Activated T-helper 2 cell treated with anti-CD3 and anti-CD28 coated beads, Interferon-gamma antibody, Interleukin-2, Interleukin-4, amounts not matched to agents 10 μg/mL and 5 μg/mL and 100 μg/mL, durations not matched to agents 14 hours and 24 hours and 36 hours (primary cell): ENCODE results near the gene MBLAC1. TPM values are rescaled to one million over a fixed set of nuclear protein-coding genes. Genes with fewer than 3 reads are reported as not detected.
A peak's percentile ranks its signal among the peaks of the same experiment; 100 is the strongest.
"Not testable (repeated sequence)": the region's sequence is repeated elsewhere in the genome, so short reads cannot be mapped to it uniquely, and the experiment has no call there.

Experiments used
- DNase-seq: peaks from one replicate; pipeline ENCODE4 v3.0.0; 2021; ENCODE audit warnings: low spot score
- H3K27ac Mint-ChIP-seq: one replicate; pipeline ENCODE4 v1.8.0; 2021; ENCODE audit warnings: mixed read lengths
- H3K27me3 Mint-ChIP-seq: one replicate; pipeline ENCODE4 v1.8.0; 2021; ENCODE audit warnings: low read depth, mixed read lengths
- H3K36me3 Mint-ChIP-seq: one replicate; pipeline ENCODE4 v1.8.0; 2021; ENCODE audit warnings: low read depth, mixed read lengths
- H3K4me1 Mint-ChIP-seq: one replicate; pipeline ENCODE4 v1.8.0; 2021; ENCODE audit warnings: low read depth, mixed read lengths
- H3K4me3 Mint-ChIP-seq: one replicate; pipeline ENCODE4 v1.8.0; 2021; ENCODE audit warnings: low read depth, mild to moderate bottlenecking, moderate library complexity, mixed read lengths
- H3K9me3 Mint-ChIP-seq: one replicate; pipeline ENCODE4 v1.8.0; 2021; ENCODE audit warnings: mixed read lengths
- intact Hi-C: fragments of 100-400 bp; cut with micrococcal nuclease; formaldehyde crosslinking; loops from one replicate; pipeline ENCODE4 v1.15.1; 2023
- total RNA-seq: library from RNA; stranded (reverse); gene quantifications from 2 replicates; pipeline ENCODE4 v1.2.3, GENCODE V29; 2022

MBLAC1 gene
- total RNA-seq, 1 donor from 2014 or later, result 2.9 TPM

- no peaks in the 10 kb centered on the region for H3K27me3 Mint-ChIP-seq
Measured at GRCh38 chr7:100119072-100119969, 7.4 kb upstream of the MBLAC1 start, which contains the start of the genes CNPY4 and TAF6. Gene CNPY4, plus strand, starts transcription at chr7:100119634. Its CDS starts 111 bp downstream, at chr7:100119745. Gene TAF6, minus strand, starts transcription at chr7:100119358. Its CDS starts 5,149 bp downstream, at chr7:100114209.

GRCh38 chr7:100119970-100120732, 6.6 kb upstream of the MBLAC1 start:
- H3K36me3 Mint-ChIP-seq, result peaks cover 35% of the 10 kb centered on the region
- H3K4me3 Mint-ChIP-seq, result peak overlapping the region; percentile 97

More at GRCh38 chr7:100119072-100119969, 7.4 kb upstream of the MBLAC1 start, which contains the start of the genes CNPY4 and TAF6:
- Mint-ChIP-seq H3K9me3 (no peaks in the 10 kb centered on the region), H3K36me3 (peaks cover 27% of the 10 kb centered on the region), H3K27ac (peak within 1 kb of the TSS; percentile 90), H3K4me3 (peak within 1 kb of the TSS; percentile 97), H3K4me1 (peaks cover 14% of the 10 kb centered on the region)
- intact Hi-C loops, result loop anchor here (1.0 kb wide), 1 partner anchor 8 kb away; no protein-coding TSS in a partner anchor
- peak; percentile 91 for DNase-seq

GRCh38 chr7:100120733-100121036, 6.1 kb upstream of the MBLAC1 start:
- Mint-ChIP-seq H3K27me3 (no peaks in the 10 kb centered on the region), H3K4me1 (peaks cover 23% of the 10 kb centered on the region), H3K27ac (peak overlapping the region; percentile 90), H3K4me3 (peak overlapping the region; percentile 97), H3K9me3 (no peaks in the 10 kb centered on the region), H3K36me3 (peaks cover 37% of the 10 kb centered on the region)
- DNase-seq, result no peak
- intact Hi-C loops, result loop anchor here (1.0 to 10.0 kb wide), 3 partner anchors 19 to 206 kb away; partner anchors contain the start of genes AP4M1, MCM7 and TRIM4

More at GRCh38 chr7:100119970-100120732, 6.6 kb upstream of the MBLAC1 start:
- H3K27ac Mint-ChIP-seq, result peak overlapping the region; percentile 90
- no peaks in the 10 kb centered on the region for H3K27me3 Mint-ChIP-seq
- H3K9me3 Mint-ChIP-seq, result no peaks in the 10 kb centered on the region
- peak; percentile 70 for DNase-seq
- intact Hi-C loops, result loop anchor here (1.0 to 10.0 kb wide), 4 partner anchors 7 to 205 kb away; partner anchors contain the start of genes AP4M1, MCM7 and TRIM4
- H3K4me1 Mint-ChIP-seq, result peaks cover 19% of the 10 kb centered on the region

- no peak overlapping the region for H3K4me3 Mint-ChIP-seq
- H3K27me3 Mint-ChIP-seq, result no peaks in the 10 kb centered on the region
- intact Hi-C loops, result loop anchor here (10.0 kb wide), 1 partner anchor 207 kb away; the partner anchor contains the start of gene TRIM4
- H3K36me3 Mint-ChIP-seq, result peaks cover 35% of the 10 kb centered on the region
- no peaks in the 10 kb centered on the region for H3K9me3 Mint-ChIP-seq
- H3K27ac Mint-ChIP-seq, result no peak overlapping the region
- DNase-seq, result no peak
- H3K4me1 Mint-ChIP-seq, result peaks cover 24% of the 10 kb centered on the region
Measured at GRCh38 chr7:100122067-100122466, 4.7 kb upstream of the MBLAC1 start.

GRCh38 chr7:100122568-100122967, 4.2 kb upstream of the MBLAC1 start:
- Mint-ChIP-seq H3K36me3 (peaks cover 35% of the 10 kb centered on the region), H3K9me3 (no peaks in the 10 kb centered on the region), H3K27ac (no peak overlapping the region), H3K4me1 (peaks cover 24% of the 10 kb centered on the region), H3K27me3 (no peaks in the 10 kb centered on the region), H3K4me3 (no peak overlapping the region)
- intact Hi-C loops, result loop anchor here (10.0 kb wide), 1 partner anchor 208 kb away; the partner anchor contains the start of gene TRIM4
- no peak for DNase-seq

- Mint-ChIP-seq H3K36me3 (peaks cover 29% of the 10 kb centered on the region), H3K27ac (peak overlapping the region; percentile 50), H3K27me3 (no peaks in the 10 kb centered on the region), H3K9me3 (no peaks in the 10 kb centered on the region), H3K4me1 (peaks cover 25% of the 10 kb centered on the region), H3K4me3 (peak overlapping the region; percentile 99)
- intact Hi-C loops, result loop anchor here (10.0 kb wide), 1 partner anchor 210 kb away; the partner anchor contains the start of gene TRIM4
- no peak for DNase-seq
Measured at GRCh38 chr7:100124301-100125230, 2.2 kb upstream of the MBLAC1 start.

- Mint-ChIP-seq H3K27me3 (no peaks in the 10 kb centered on the region), H3K9me3 (no peaks in the 10 kb centered on the region), H3K27ac (peak overlapping the region; percentile 100), H3K36me3 (peaks cover 29% of the 10 kb centered on the region), H3K4me3 (peak overlapping the region; percentile 99), H3K4me1 (peaks cover 22% of the 10 kb centered on the region)
- DNase-seq, result no peak
- intact Hi-C loops, result loop anchor here (2.0 to 10.0 kb wide), 2 partner anchors 38 to 212 kb away; partner anchors contain the start of genes COPS6 and TRIM4
Measured at GRCh38 chr7:100126239-100126930, 382 bp upstream of the MBLAC1 start.

- H3K27ac Mint-ChIP-seq, result peak overlapping the region; percentile 52
- intact Hi-C loops, result loop anchor here (1.0 to 10.0 kb wide), 4 partner anchors 9 to 213 kb away; partner anchors contain the start of genes AP4M1, CNPY4, COPS6 and MCM7
Measured at GRCh38 chr7:100127866-100128636, 1.3 kb downstream of the MBLAC1 start.

GRCh38 chr7:100128637-100128963, 1.8 kb downstream of the MBLAC1 start:
- Mint-ChIP-seq H3K4me3 (peak overlapping the region; percentile 77), H3K36me3 (peaks cover 20% of the 10 kb centered on the region), H3K27me3 (no peaks in the 10 kb centered on the region), H3K4me1 (peaks cover 31% of the 10 kb centered on the region), H3K27ac (no peak overlapping the region), H3K9me3 (no peaks in the 10 kb centered on the region)
- DNase-seq, result no peak
- intact Hi-C loops, result loop anchor here (10.0 kb wide), 1 partner anchor 214 kb away; the partner anchor contains the start of gene TRIM4

More at GRCh38 chr7:100127866-100128636, 1.3 kb downstream of the MBLAC1 start:
- no peak for DNase-seq
- peaks cover 31% of the 10 kb centered on the region for H3K4me1 Mint-ChIP-seq
- H3K36me3 Mint-ChIP-seq, result peaks cover 22% of the 10 kb centered on the region
- H3K4me3 Mint-ChIP-seq, result peak overlapping the region; percentile 77
- H3K9me3 Mint-ChIP-seq, result no peaks in the 10 kb centered on the region
- no peaks in the 10 kb centered on the region for H3K27me3 Mint-ChIP-seq

- not testable (repeated sequence) for H3K4me3 Mint-ChIP-seq, DNase-seq, H3K9me3 Mint-ChIP-seq, H3K36me3 Mint-ChIP-seq, H3K27me3 Mint-ChIP-seq, H3K27ac Mint-ChIP-seq
- intact Hi-C loops, result loop anchor here (5.0 to 10.0 kb wide), 2 partner anchors 138 to 215 kb away; no protein-coding TSS in a partner anchor
- H3K4me1 Mint-ChIP-seq, result peaks cover 24% of the 10 kb centered on the region
Measured at GRCh38 chr7:100130220-100130607, 3.4 kb downstream of the MBLAC1 start.
